HepG2 (cell line): ENCODE data around the gene AQP10. TPM values are rescaled to one million over a fixed set of nuclear protein-coding genes. Genes with fewer than 3 reads are reported as not detected.

Experiments used
- ARID5B ChIP-seq: IDR thresholded peaks from 2 replicates; pipeline ENCODE4 v1.4.0; 2020; ENCODE audit warnings: mild to moderate bottlenecking, missing genetic modification reagents
- FOXM1 ChIP-seq: sonication (generic); formaldehyde crosslinking; IDR thresholded peaks from 2 replicates; pipeline ENCODE4 v1.5.0; 2020; ENCODE audit warnings: missing genetic modification reagents
- HNF4G ChIP-seq, 2 experiments: sonication (generic) in 1 of 2; formaldehyde crosslinking in 1 of 2; IDR thresholded peaks; 2 replicates each; pipeline versions ENCODE4 v1.4.0 to v1.6.1; 2011 to 2020; ENCODE audit warnings: borderline replicate concordance in 2 of 2, low read depth in 2 of 2, mild to moderate bottlenecking in 2 of 2, low read length in 1 of 2, missing genetic modification reagents in 1 of 2, moderate library complexity in 1 of 2
- JUN ChIP-seq: sonication (generic); formaldehyde crosslinking; IDR thresholded peaks from 2 replicates; pipeline ENCODE4 v1.4.0; 2020; ENCODE audit warnings: mild to moderate bottlenecking, missing genetic modification reagents
- NFYB ChIP-seq: sonication (generic); formaldehyde crosslinking; IDR thresholded peaks from 2 replicates; pipeline ENCODE4 v1.4.0; 2020; ENCODE audit warnings: missing genetic modification reagents
- NR3C1 ChIP-seq: sonication (generic); formaldehyde crosslinking; IDR thresholded peaks from 2 replicates; pipeline ENCODE4 v1.4.0; 2020; ENCODE audit warnings: missing genetic modification reagents
- RORA ChIP-seq: sonication (generic); formaldehyde crosslinking; IDR thresholded peaks from 2 replicates; pipeline ENCODE4 v1.5.0; 2020; ENCODE audit warnings: mild to moderate bottlenecking, missing genetic modification reagents, moderate library complexity
- ZBTB20 ChIP-seq: sonication (generic); formaldehyde crosslinking; IDR thresholded peaks from 2 replicates; pipeline ENCODE4 v1.8.1; 2023; ENCODE audit warnings: missing genetic modification reagents, low read depth, mild to moderate bottlenecking, borderline replicate concordance
- ZFP90 ChIP-seq: sonication (generic); formaldehyde crosslinking; IDR thresholded peaks from 2 replicates; pipeline ENCODE4 v1.8.0; 2022; ENCODE audit warnings: missing genetic modification reagents, mild to moderate bottlenecking, inconsistent platforms, borderline replicate concordance
- ZMAT5 ChIP-seq: sonication (generic); formaldehyde crosslinking; IDR thresholded peaks from 2 replicates; pipeline ENCODE4 v1.5.0; 2020; ENCODE audit warnings: mild to moderate bottlenecking, low read depth, missing genetic modification reagents, borderline replicate concordance
- ZNF180 ChIP-seq: sonication (generic); formaldehyde crosslinking; IDR thresholded peaks from 2 replicates; pipeline ENCODE4 v1.4.0; 2020; ENCODE audit warnings: low read depth, missing genetic modification reagents, borderline replicate concordance
- ZNF33B ChIP-seq: sonication (generic); formaldehyde crosslinking; IDR thresholded peaks from 2 replicates; pipeline ENCODE4 v1.5.1; 2020; ENCODE audit warnings: mild to moderate bottlenecking, missing genetic modification reagents
- ZNF564 ChIP-seq: sonication (generic); formaldehyde crosslinking; IDR thresholded peaks from 2 replicates; pipeline ENCODE4 v1.8.1; 2023; ENCODE audit warnings: mild to moderate bottlenecking, missing genetic modification reagents
- ZNF574 ChIP-seq: sonication (generic); formaldehyde crosslinking; IDR thresholded peaks from 2 replicates; pipeline ENCODE4 v1.4.0; 2020; ENCODE audit warnings: missing genetic modification reagents
- ZNF644 ChIP-seq: IDR thresholded peaks from 2 replicates; pipeline ENCODE4 v1.6.1; 2016; ENCODE audit warnings: low read depth
- ZNF850 ChIP-seq: sonication (generic); formaldehyde crosslinking; conservative IDR thresholded peaks from 2 replicates; pipeline ENCODE4 v1.9.0; 2021; ENCODE audit warnings: mild to moderate bottlenecking, missing genetic modification reagents
- ZSCAN20 ChIP-seq: sonication (generic); formaldehyde crosslinking; IDR thresholded peaks from 2 replicates; pipeline ENCODE4 v1.4.0; 2020; ENCODE audit warnings: missing genetic modification reagents, mild to moderate bottlenecking, borderline replicate concordance
- polyA plus RNA-seq, 8 experiments: library from polyadenylated mRNA; depleted of rRNA in 3 of 8; stranded (reverse) in 7 of 8; unstranded in 1 of 8; fragments of >200 nt; fragmentation: Illumina TruSeq in 4 of 8; extraction: Trizol in 4 of 8; gene quantifications; 2 replicates each; pipeline versions ENCODE4 v1.2.1 to v1.2.3, GENCODE V29; 2011 to 2016; ENCODE audit warnings: low read depth in 4 of 8, missing spikeins in 1 of 8, mixed read lengths in 1 of 8; ENCODE audit not compliant: insufficient read depth in 1 of 8
- total RNA-seq, 5 experiments: library from RNA; depleted of rRNA; stranded (reverse); fragments of >200 nt; fragmentation: Illumina TruSeq; extraction: Trizol; gene quantifications; 2 replicates each; pipeline ENCODE4 v1.2.3, GENCODE V29; 2016; ENCODE audit warnings: low read depth in 1 of 5
- TF ChIP-seq, protein P1 (sequence below): sonication (generic); formaldehyde crosslinking; conservative IDR thresholded peaks from 2 replicates; pipeline ENCODE4 v1.8.0; 2022; ENCODE audit warnings: missing genetic modification reagents

The AQP10 gene
- total and polyA plus RNA-seq, 2 of the 13 experiments (the other 11 are each of a cell fraction or from before 2014, with no cell fraction given) = 0.30 TPM; not detected in 1

GRCh38 chr1:154272217-154272998, 48.5 kb upstream of the AQP10 start, which contains the start of gene HAX1 (continued):
- TF ChIP-seq ZNF850 (CRISPR knock-in tag) (no peak; the same call in 1 of the 2 replicates), ZFP90 (CRISPR knock-in tag) (no peak), ZNF33B (no peak), ZSCAN20 (CRISPR knock-in tag) (no peak), ZNF180 (CRISPR knock-in tag) (no peak), RORA (no peak), ARID5B (CRISPR knock-in tag) (peak; percentile 54), ZNF574 (CRISPR knock-in tag) (peak; percentile 88), ZMAT5 (CRISPR knock-in tag) (no peak), ZNF644 (CRISPR knock-in tag) (no peak), HNF4G (IDR thresholded peaks at IDR 0.05; ENCODE audit: borderline replicate concordance, low read depth, low read length) (peak; percentile 42; the same call in 1 of the 2 replicates), HNF4G (CRISPR knock-in tag; IDR thresholded peaks at IDR 0.05; ENCODE audit: borderline replicate concordance, low read depth) (no peak; the same call in 1 of the 2 replicates), ZBTB20 (CRISPR knock-in tag) (no peak; the same call in 1 of the 2 replicates), JUN (CRISPR knock-in tag) (no peak), NR3C1 (CRISPR knock-in tag) (no peak), NFYB (CRISPR knock-in tag) (0 out of 2 replicates have a peak, but pooled peaks have one; percentile 43), FOXM1 (CRISPR knock-in tag) (no peak), ZNF564 (CRISPR knock-in tag) (peak; percentile 78)
- TF ChIP-seq, protein P1, sequence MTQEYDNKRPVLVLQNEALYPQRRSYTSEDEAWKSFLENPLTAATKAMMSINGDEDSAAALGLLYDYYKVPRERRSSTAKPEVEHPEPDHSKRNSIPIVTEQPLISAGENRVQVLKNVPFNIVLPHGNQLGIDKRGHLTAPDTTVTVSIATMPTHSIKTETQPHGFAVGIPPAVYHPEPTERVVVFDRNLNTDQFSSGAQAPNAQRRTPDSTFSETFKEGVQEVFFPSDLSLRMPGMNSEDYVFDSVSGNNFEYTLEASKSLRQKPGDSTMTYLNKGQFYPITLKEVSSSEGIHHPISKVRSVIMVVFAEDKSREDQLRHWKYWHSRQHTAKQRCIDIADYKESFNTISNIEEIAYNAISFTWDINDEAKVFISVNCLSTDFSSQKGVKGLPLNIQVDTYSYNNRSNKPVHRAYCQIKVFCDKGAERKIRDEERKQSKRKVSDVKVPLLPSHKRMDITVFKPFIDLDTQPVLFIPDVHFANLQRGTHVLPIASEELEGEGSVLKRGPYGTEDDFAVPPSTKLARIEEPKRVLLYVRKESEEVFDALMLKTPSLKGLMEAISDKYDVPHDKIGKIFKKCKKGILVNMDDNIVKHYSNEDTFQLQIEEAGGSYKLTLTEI = no peak
